Nephron progenitor cell (in vitro differentiated cells): ENCODE results near the gene MSI2.

Source experiments
- DNase-seq: peaks from one replicate; pipeline ENCODE4 v3.0.0; 2021
- H3K27ac Mint-ChIP-seq: 2 replicates; pipeline ENCODE4 v1.8.0; 2021; ENCODE audit warnings: mild to moderate bottlenecking, moderate library complexity, mixed read lengths
- H3K27me3 Mint-ChIP-seq: 2 replicates; pipeline ENCODE4 v1.8.0; 2021; ENCODE audit warnings: mild to moderate bottlenecking, low read depth, mixed read lengths; ENCODE audit not compliant: poor library complexity
- H3K36me3 Mint-ChIP-seq: 2 replicates; pipeline ENCODE4 v1.8.0; 2021; ENCODE audit warnings: low read depth, mixed read lengths
- H3K4me1 Mint-ChIP-seq: 2 replicates; pipeline ENCODE4 v1.8.0; 2021; ENCODE audit warnings: mixed read lengths
- H3K4me3 Mint-ChIP-seq: 2 replicates; pipeline ENCODE4 v1.8.0; 2021; ENCODE audit warnings: mild to moderate bottlenecking, moderate library complexity, mixed read lengths
- H3K9me3 Mint-ChIP-seq: 2 replicates; pipeline ENCODE4 v1.8.0; 2021; ENCODE audit warnings: mild to moderate bottlenecking, moderate library complexity, mixed read lengths
- TF ChIP-seq, protein P1 (sequence below): fragments of 200-600 bp; sonication (generic); IDR thresholded peaks from 2 replicates; pipeline ENCODE4 v1.5.0; 2021; ENCODE audit warnings: antibody characterized with exemption

The MSI2 gene

GRCh38 chr17:57485916-57486881 lies 229.9 kb downstream of the MSI2 start:
- peaks cover 100% of the 10 kb centered on the region for H3K4me1 Mint-ChIP-seq
- H3K36me3 Mint-ChIP-seq: peaks cover 29% of the 10 kb centered on the region
- TF ChIP-seq, protein P1, sequence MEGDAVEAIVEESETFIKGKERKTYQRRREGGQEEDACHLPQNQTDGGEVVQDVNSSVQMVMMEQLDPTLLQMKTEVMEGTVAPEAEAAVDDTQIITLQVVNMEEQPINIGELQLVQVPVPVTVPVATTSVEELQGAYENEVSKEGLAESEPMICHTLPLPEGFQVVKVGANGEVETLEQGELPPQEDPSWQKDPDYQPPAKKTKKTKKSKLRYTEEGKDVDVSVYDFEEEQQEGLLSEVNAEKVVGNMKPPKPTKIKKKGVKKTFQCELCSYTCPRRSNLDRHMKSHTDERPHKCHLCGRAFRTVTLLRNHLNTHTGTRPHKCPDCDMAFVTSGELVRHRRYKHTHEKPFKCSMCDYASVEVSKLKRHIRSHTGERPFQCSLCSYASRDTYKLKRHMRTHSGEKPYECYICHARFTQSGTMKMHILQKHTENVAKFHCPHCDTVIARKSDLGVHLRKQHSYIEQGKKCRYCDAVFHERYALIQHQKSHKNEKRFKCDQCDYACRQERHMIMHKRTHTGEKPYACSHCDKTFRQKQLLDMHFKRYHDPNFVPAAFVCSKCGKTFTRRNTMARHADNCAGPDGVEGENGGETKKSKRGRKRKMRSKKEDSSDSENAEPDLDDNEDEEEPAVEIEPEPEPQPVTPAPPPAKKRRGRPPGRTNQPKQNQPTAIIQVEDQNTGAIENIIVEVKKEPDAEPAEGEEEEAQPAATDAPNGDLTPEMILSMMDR: no peak
- no peaks in the 10 kb centered on the region for H3K9me3 Mint-ChIP-seq
- DNase-seq: no peak
- peak overlapping the region; percentile 99 for H3K27ac Mint-ChIP-seq
- H3K4me3 Mint-ChIP-seq: peak overlapping the region; percentile 50
- no peaks in the 10 kb centered on the region for H3K27me3 Mint-ChIP-seq

- Mint-ChIP-seq H3K9me3 (no peaks in the 10 kb centered on the region), H3K4me3 (peak overlapping the region; percentile 50), H3K27ac (peak overlapping the region; percentile 99), H3K27me3 (no peaks in the 10 kb centered on the region), H3K36me3 (peaks cover 30% of the 10 kb centered on the region), H3K4me1 (peaks cover 100% of the 10 kb centered on the region)
- TF ChIP-seq, protein P1: no peak
- DNase-seq: no peak
Observed at GRCh38 chr17:57486882-57487301, 230.6 kb downstream of the MSI2 start.

DNA sequence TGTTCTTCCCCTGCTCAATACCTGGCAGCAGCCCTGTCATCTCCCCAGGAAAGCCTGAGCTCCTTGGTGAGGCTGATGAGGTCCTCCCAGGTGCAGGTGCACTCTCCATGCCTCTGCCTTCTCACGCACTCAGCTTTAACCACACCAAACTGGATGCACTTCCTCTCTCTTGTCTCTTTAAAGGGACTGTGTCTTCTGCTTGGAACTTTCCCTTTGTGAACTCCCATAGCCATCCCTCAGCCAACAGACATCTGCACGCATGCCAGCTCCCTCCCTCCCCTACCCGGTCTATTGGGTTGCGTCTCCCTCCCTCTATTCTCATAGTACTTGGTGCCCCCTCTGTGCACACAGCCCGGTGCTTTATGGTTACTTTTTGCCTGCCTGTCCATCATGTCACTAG lies 231.2 kb downstream of the MSI2 start:
- Mint-ChIP-seq H3K9me3 (no peaks in the 10 kb centered on the region), H3K27ac (peak overlapping the region; percentile 99), H3K27me3 (no peaks in the 10 kb centered on the region), H3K4me3 (peak overlapping the region; percentile 50), H3K36me3 (peaks cover 30% of the 10 kb centered on the region), H3K4me1 (peaks cover 100% of the 10 kb centered on the region)
- no peak for DNase-seq
- TF ChIP-seq, protein P1: no peak

DNA sequence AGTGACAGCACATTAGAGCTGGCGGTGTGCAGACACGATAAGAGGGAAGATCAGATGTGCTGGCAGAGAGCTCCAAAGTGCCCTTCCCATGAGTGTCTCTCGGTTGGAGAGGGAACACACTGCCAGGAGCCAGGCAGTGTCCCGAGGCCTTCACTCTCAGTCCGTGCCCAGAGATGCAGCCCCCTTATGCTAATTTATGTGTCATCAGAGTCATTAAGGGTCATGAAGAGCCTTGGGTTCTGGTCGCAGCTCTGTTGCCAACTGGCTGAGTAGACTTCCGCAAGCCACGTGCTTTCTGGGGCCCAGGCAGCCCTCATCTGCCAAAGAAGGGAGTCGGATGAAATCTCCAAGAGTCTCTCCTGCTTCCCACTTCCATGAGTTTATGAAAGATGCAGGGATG lies 232.5 kb downstream of the MSI2 start:
- peaks cover 95% of the 10 kb centered on the region for H3K4me1 Mint-ChIP-seq
- DNase-seq: no peak

GRCh38 chr17:57489321-57489720 lies 233.0 kb downstream of the MSI2 start:
- peak overlapping the region; percentile 96 for H3K27ac Mint-ChIP-seq
- DNase-seq: no peak
- peaks cover 95% of the 10 kb centered on the region for H3K4me1 Mint-ChIP-seq
- H3K9me3 Mint-ChIP-seq: no peaks in the 10 kb centered on the region
- no peak overlapping the region for H3K4me3 Mint-ChIP-seq
- no peaks in the 10 kb centered on the region for H3K27me3 Mint-ChIP-seq
- peaks cover 36% of the 10 kb centered on the region for H3K36me3 Mint-ChIP-seq
- TF ChIP-seq, protein P1: no peak

More for the DNA sequence above, 232.5 kb downstream of the MSI2 start:
- H3K27me3 Mint-ChIP-seq: no peaks in the 10 kb centered on the region
- H3K27ac Mint-ChIP-seq: peak overlapping the region; percentile 96
- H3K4me3 Mint-ChIP-seq: no peak overlapping the region
- peaks cover 36% of the 10 kb centered on the region for H3K36me3 Mint-ChIP-seq
- H3K9me3 Mint-ChIP-seq: no peaks in the 10 kb centered on the region
- TF ChIP-seq, protein P1: no peak
